Measurements from ENCODE around the gene SAMD9L. TPM values are rescaled to one million over a fixed set of nuclear protein-coding genes. Genes with fewer than 3 reads are reported as not detected.
A peak's percentile ranks its signal among the peaks of the same experiment; 100 is the strongest.

Gene SAMD9L
- total RNA-seq, 6 experiments from 2014 or later, result 4.3 to 9.9 (median 7.8) TPM

- TF ChIP-seq, protein P1, sequence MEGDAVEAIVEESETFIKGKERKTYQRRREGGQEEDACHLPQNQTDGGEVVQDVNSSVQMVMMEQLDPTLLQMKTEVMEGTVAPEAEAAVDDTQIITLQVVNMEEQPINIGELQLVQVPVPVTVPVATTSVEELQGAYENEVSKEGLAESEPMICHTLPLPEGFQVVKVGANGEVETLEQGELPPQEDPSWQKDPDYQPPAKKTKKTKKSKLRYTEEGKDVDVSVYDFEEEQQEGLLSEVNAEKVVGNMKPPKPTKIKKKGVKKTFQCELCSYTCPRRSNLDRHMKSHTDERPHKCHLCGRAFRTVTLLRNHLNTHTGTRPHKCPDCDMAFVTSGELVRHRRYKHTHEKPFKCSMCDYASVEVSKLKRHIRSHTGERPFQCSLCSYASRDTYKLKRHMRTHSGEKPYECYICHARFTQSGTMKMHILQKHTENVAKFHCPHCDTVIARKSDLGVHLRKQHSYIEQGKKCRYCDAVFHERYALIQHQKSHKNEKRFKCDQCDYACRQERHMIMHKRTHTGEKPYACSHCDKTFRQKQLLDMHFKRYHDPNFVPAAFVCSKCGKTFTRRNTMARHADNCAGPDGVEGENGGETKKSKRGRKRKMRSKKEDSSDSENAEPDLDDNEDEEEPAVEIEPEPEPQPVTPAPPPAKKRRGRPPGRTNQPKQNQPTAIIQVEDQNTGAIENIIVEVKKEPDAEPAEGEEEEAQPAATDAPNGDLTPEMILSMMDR (IDR thresholded peaks at IDR 0.05), result no peak
- H3K4me1 Mint-ChIP-seq (ENCODE audit: low read depth), result peaks cover 54% of the 10 kb centered on the region
- H3K27me3 Mint-ChIP-seq (ENCODE audit: insufficient read depth), result peaks cover 4% of the 10 kb centered on the region
- H3K9me3 Mint-ChIP-seq, result no peaks in the 10 kb centered on the region
- peak overlapping the region; percentile 57 for H3K4me3 Mint-ChIP-seq
- H3K36me3 Mint-ChIP-seq (ENCODE audit: low read depth), result peaks cover 11% of the 10 kb centered on the region; the same call in 1 of the 2 replicates
- DNase-seq, result peak; percentile 42
- peak overlapping the region; percentile 90 for H3K27ac Mint-ChIP-seq
These were observed 28.8 kb downstream of the SAMD9L start for GRCh38 chr7:93119191-93119905.

DNA sequence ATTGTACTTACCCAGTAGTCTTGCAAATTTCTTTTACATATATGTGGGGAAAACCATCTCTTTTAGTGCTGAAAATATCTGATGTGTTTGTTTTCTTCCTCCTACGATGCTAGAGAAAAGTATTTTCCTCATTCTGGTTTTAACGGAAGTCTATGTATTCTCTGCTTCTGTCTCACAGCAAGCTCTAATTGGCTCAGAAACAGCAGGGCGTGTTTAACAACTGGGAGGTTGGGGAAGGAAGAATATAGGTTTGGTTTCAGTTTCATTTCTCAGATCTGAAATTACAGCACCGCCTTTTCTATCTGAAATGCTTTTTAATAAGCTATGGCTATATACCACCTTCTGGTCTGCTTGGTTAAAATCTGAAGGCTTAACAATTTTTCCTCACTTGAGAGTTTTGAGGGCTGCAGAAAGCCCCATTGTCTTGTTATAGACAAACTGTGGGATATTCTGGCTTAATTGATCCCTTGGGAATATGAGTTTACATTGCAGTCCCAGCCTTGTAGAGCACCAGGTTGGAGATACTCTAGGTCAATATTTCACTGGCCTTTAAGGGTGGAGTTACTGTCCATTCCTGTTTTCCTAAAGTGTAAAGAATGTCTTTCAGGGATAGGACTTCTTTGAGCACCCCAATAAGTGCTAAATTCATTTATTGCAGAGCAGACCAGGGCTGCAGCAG, 30.2 kb downstream of the SAMD9L start, which contains the start of gene SAMD9:
SAMD9 (minus strand) TSS at position 128 of the 679 bp plus-strand sequence. CDS start 11,882 bp downstream, outside the sequence.
- Mint-ChIP-seq H3K4me1 (ENCODE audit: low read depth) (peaks cover 56% of the 10 kb centered on the region), H3K27me3 (ENCODE audit: insufficient read depth) (peaks cover 4% of the 10 kb centered on the region), H3K36me3 (ENCODE audit: low read depth) (peaks cover 22% of the 10 kb centered on the region; the same call in 1 of the 2 replicates), H3K27ac (peak within 1 kb of the TSS; percentile 90), H3K9me3 (peaks cover 6% of the 10 kb centered on the region), H3K4me3 (peak within 1 kb of the TSS; percentile 95)
- TF ChIP-seq, protein P1 (IDR thresholded peaks at IDR 0.05), result no peak
- peak; percentile 85 for DNase-seq

GRCh38 chr7:93117327-93117726, 30.9 kb downstream of the SAMD9L start:
- H3K27me3 Mint-ChIP-seq (ENCODE audit: insufficient read depth), result peaks cover 2% of the 10 kb centered on the region
- peak overlapping the region; percentile 95 for H3K4me3 Mint-ChIP-seq
- H3K4me1 Mint-ChIP-seq (ENCODE audit: low read depth), result peaks cover 56% of the 10 kb centered on the region
- peaks cover 28% of the 10 kb centered on the region for H3K36me3 Mint-ChIP-seq (ENCODE audit: low read depth)
- TF ChIP-seq, protein P1 (IDR thresholded peaks at IDR 0.05), result no peak
- H3K9me3 Mint-ChIP-seq, result peaks cover 11% of the 10 kb centered on the region
- no peak for DNase-seq
- peak overlapping the region; percentile 90 for H3K27ac Mint-ChIP-seq

DNA sequence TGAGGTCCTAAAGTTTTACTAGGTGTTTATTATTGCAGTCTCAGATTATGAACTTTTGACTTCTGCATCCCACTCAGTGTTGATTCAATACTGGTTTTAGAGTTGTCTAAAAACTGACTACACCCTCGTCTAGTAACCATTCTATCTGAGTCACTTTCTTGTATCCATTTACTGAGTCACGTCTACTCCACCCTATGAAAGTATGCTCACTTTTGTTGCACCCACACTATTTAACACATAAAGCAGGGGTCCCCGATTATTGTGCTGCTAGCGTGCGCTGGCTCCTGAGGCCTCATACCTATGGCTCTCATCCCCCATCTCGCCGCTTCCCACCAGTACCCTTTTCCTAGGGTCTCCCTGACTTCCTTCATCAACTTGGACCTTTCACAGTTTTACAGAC, 32.4 kb downstream of the SAMD9L start:
- Mint-ChIP-seq H3K4me1 (ENCODE audit: low read depth) (peaks cover 56% of the 10 kb centered on the region), H3K4me3 (peak overlapping the region; percentile 95), H3K9me3 (peaks cover 12% of the 10 kb centered on the region), H3K27me3 (ENCODE audit: insufficient read depth) (no peaks in the 10 kb centered on the region; the same call in 1 of the 2 replicates), H3K36me3 (ENCODE audit: low read depth) (peaks cover 41% of the 10 kb centered on the region), H3K27ac (peak overlapping the region; percentile 90)
- TF ChIP-seq, protein P1 (IDR thresholded peaks at IDR 0.05), result no peak
- peak; percentile 62 for DNase-seq

GRCh38 chr7:93108003-93108402, 40.2 kb downstream of the SAMD9L start:
- no peak for DNase-seq
- no peak overlapping the region for H3K4me3 Mint-ChIP-seq
- H3K27ac Mint-ChIP-seq, result no peak overlapping the region
- no peaks in the 10 kb centered on the region for H3K4me1 Mint-ChIP-seq (ENCODE audit: low read depth)
- no peaks in the 10 kb centered on the region for H3K27me3 Mint-ChIP-seq (ENCODE audit: insufficient read depth)
- TF ChIP-seq, protein P1 (IDR thresholded peaks at IDR 0.05), result no peak
- H3K36me3 Mint-ChIP-seq (ENCODE audit: low read depth), result peaks cover 72% of the 10 kb centered on the region
- H3K9me3 Mint-ChIP-seq, result peaks cover 12% of the 10 kb centered on the region
